Measurements from ENCODE around the gene ACOT11.
"Not testable (repeated sequence)": the region's sequence is repeated elsewhere in the genome, so short reads cannot be mapped to it uniquely, and the experiment has no call there.

Gene ACOT11

DNA sequence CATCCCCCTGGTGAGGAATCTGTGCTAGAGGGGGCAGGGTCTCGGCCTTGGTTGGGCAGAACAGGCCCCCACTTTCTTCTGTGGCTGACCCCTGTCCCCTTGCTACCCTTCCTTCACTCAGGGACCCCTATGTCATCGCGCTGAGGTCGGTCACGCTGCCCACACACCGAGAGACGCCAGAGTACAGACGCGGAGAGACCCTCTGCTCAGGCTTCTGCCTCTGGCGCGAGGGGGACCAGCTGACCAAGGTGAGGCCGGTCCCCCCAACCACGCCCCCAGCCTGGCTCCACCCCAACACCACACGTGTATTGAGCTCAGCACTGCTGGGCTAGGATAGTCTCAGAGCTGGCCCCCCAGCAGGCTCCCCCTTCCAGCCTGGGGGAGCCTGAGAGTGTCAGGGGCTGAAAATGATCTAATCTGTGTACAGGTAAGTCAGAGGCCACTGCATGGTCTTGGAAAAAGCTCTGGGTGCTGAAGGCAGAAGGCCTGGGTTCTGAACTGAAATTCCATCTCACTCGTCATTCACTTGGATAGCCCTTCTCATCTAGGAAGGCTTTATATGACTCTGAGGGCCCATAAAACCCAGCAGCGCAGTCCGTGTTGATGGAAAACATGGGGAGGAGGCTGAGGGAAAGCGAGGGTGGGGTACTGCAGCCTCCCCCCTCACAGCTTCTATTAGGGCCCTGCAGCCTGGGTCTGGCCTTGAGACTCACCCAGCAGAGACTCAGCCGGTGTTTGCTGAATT is 60.0 kb downstream of the ACOT11 start:
- DNase-seq (ENCODE audit: low read depth in 3 of 3, low spot score in 1 of 3) = no peak

DNA sequence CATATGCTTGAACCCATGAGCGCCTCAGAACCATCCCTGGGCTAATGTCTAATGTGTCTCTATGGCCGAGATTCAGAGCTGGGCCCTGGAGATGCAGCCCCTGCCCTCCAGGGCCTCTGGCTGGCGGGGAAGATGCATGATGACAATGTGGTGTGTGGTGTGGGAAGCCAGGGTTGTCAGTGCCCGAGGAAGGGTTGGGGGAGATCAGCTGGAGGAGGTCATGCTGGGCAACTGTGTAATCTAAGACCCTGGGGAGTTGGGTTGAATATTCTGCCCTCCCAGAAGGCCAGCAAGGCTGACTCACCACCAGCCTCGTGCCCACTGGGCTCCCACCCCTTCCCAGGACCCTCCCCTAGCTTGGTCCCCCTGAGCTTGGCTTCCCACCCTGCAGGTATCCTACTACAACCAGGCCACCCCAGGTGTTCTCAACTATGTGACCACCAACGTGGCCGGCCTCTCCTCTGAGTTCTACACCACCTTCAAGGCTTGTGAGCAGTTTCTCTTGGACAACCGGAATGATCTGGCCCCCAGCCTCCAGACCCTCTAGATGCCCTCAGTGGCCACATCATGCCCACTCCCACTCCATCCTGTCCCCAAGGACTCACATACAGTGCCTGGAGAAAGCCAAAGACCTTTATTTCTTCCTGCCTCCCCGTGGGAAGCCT is 60.7 kb downstream of the ACOT11 start:
- no peak for DNase-seq (ENCODE audit: low read depth in 3 of 3, low spot score in 1 of 3)

GRCh38 chr1:54609301-54609921 is 61.4 kb downstream of the ACOT11 start:
- DNase-seq (ENCODE audit: low read depth in 3 of 3, low spot score in 1 of 3) = no peak

GRCh38 chr1:54610048-54610447 is 62.0 kb downstream of the ACOT11 start:
- no peak for DNase-seq (ENCODE audit: low read depth in 3 of 3, low spot score in 1 of 3)

DNA sequence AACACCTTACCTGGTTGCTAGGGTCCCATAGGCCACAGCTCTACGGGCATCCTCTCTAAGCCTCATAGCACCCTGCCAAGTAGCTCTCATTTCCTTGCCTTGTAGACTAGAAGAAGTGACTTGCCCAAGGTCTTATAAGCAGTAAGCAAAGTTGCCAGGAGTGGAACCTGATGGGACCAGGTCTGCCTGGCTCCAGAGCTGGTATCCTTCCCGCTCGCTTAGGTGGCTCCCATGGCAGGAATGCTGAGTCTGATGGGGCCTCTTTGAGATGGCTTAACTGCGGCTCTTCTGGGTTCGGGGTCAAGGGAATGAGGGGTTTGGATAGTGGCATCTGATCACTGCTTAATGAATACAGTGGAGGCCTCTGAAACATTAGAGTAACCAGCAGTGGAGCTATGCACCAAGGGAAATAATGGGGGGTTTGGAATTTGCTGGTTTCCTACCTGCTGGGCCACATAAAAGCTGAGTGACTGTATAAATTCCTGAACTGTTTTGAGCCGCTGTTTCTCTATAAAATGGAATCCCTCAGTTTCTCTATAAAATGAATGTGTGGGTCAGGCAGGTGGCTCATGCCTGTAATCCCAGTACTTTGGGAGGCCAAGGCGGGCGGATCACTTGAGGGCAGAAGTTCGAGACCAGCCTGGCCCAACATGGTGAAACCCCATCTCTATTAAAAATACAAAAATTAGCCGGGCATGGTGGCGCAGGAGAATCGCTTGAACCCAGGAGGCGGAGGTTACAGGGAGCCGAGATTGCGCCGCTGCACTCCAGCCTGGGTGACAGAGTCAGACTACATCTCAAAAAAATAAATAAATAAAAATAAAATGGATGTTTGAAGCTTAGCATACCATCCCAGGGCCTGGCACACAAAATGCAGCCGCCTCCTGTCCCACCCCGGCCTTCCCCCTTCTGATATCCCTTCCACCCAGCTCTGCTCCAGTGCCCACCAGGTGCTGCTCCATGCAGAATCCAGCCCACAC is 62.9 kb downstream of the ACOT11 start:
- no peak for DNase-seq (ENCODE audit: low read depth in 3 of 3, low spot score in 1 of 3)

DNA sequence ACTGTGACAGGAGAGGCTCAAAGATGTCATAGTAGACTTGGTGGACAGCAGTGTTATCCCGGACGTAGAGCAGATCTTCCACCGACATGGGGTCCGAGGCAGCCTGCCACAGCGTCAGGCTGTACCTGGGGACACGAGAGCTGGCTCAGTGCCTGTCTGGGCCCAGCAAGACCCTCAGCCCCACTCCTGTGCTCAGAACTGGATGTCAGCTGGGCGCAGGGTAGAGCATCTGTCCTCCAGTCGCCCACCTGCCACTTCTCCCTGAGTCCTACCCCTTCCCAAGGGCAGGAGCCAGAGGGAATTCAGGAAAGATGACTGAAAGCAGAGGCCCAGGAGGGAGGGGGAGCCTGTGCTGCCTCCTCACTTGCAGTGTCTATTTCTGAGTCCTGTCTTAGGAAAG is 63.6 kb downstream of the ACOT11 start:
- DNase-seq (ENCODE audit: low read depth in 3 of 3, low spot score in 1 of 3) = no peak

GRCh38 chr1:54614024-54614423 is 66.0 kb downstream of the ACOT11 start:
- DNase-seq (ENCODE audit: low read depth in 3 of 3, low spot score in 1 of 3) = no peak

DNA sequence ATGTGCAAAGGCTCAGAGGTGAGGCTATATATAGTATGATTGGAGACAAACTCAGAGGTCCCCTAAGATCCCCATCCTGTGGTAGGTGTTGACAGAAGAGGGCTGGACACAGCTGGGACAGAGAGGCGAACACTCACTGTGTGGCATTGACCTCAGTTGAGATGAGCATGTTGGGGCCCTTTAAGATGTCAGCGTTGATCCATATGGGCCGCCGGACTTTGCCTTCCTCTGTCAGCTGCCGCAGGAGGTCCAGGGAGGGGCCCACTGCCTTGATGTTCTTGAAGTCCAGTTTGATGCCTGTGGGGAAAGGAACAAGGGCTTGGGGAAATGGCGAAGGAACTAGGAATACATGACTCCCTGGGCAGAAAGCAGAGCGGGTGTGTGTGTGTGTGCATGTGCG is 66.5 kb downstream of the ACOT11 start:
- no peak for DNase-seq (ENCODE audit: low read depth in 3 of 3, low spot score in 1 of 3)

- DNase-seq (ENCODE audit: low read depth in 3 of 3, low spot score in 1 of 3) = no peak
These were observed 67.7 kb downstream of the ACOT11 start for GRCh38 chr1:54615531-54616279.

GRCh38 chr1:54619749-54620148 is 71.7 kb downstream of the ACOT11 start:
- no peak for DNase-seq (ENCODE audit: low read depth in 3 of 3, low spot score in 1 of 3)

- no peak for DNase-seq (ENCODE audit: low read depth in 3 of 3, low spot score in 1 of 3)
These were observed 75.4 kb downstream of the ACOT11 start, which contains the start of gene FAM151A for GRCh38 chr1:54623216-54624007. Gene FAM151A (minus strand): TSS chr1:54623525. CDS start chr1:54623395, 130 bp downstream.

DNA sequence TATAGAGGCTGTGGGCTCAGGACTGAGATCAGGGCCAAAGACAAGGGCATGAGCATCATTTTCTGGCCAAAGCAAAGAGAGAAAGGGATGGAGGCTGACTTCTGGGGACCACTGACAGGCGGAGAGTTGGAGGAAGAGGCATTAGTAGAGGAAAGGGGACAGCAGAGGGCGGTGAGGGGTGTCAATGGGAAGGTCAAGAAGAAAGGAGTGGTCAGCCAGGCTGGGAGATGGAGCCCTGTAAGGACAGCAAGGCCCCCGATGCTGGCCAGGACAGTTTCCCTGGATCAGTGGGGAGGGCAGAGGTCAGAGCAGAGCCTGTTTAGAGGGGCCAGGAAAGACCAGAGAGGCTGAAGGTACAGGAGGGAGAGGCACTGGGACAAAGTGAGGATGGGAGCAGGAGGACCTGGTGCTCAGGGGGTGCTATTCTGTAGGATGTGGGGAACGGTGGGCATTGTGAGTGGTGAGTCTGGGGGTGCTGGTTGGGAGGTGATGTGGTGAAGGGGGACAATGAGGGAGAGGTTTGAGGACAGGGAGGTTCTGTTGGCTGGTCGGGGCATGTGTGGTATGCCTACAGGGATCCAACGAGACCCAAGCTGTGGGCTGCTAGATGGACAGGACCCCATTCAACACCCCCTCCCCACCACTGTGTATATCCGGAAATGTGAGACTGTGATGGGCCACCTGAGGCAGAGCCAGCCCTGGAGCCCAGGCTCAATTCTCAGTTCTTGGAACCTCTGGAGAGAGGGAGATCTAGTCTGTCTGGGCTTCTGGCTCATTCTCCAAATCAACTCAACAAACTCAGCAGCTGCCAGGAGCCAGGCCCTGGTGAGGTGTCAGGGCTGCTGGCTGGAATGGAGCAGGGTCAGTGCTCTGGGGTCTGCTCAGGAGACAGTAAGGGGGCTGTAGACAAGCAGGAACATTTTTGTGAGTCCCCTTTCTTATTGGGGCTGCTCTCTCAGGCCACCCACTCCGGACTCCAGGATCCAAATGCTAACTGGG is 76.7 kb downstream of the ACOT11 start:
- no peak for DNase-seq (ENCODE audit: low read depth in 3 of 3, low spot score in 1 of 3)

GRCh38 chr1:54627196-54627595 is 79.2 kb downstream of the ACOT11 start:
- DNase-seq (ENCODE audit: low read depth in 3 of 3, low spot score in 1 of 3) = no peak

GRCh38 chr1:54635804-54636203 is 87.8 kb downstream of the ACOT11 start:
- DNase-seq (ENCODE audit: low read depth in 3 of 3, low spot score in 1 of 3) = not testable (repeated sequence)

DNA sequence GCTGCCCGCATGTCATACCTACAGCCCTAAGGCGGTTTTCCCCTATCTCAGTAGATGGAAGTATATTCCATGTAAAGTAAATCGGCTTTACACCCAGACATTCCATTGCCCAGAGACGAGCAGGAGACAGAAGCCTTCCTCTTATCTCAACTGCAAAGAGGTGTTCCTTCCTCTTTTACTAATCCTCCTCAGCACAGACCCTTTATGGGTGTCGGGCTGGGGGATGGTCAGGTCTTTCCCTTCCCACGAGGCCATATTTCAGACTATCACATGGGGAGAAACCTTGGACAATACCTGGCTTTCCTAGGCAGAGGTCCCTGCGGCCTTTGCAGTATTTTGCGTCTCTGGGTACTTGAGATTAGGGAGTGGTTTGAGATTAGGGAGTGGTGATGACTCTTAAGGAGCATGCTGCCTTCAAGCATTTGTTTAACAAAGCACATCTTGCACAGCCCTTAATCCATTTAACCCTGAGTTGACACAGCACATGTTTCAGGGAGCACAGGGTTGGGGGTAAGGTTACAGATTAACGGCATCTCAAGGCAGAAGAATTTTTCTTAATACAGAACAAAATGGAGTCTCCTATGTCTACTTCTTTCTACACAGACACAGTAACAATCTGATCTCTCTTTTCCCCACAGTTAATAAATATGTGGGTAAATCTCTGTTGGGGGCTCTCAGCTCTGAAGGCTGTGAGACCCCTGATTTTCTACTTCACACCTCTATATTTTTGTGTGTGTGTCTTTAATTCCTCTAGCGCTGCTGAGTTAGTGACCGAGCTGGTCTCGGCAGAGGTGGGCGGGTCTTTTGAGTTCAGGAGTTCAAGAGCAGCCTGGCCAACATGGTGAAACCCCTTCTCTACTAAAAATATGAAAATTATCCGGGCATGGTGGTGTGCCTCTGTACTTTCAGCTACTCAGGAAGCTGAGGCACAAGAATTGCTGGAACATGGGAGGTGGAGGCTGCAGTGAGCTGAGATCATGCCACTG is 88.7 kb downstream of the ACOT11 start:
- not testable (repeated sequence) for DNase-seq (ENCODE audit: low read depth in 3 of 3, low spot score in 1 of 3)

- no peak for DNase-seq (ENCODE audit: low read depth in 3 of 3, low spot score in 1 of 3)
These were observed 92.3 kb downstream of the ACOT11 start for GRCh38 chr1:54640361-54640760.
